OCI-LY3 (cell line): Measurements from ENCODE around the gene MARK3.

Experiments
- CTCF ChIP-seq: fragments of 200-600, 300-600 bp; sonication (generic); IDR thresholded peaks from 2 replicates; pipeline ENCODE4 v1.5.1; 2014; ENCODE audit warnings: antibody characterized with exemption, low read length, low read depth
- EZH2phosphoT487 ChIP-seq: fragments of 200-600 bp; shearing (Covaris generic); IDR thresholded peaks from 2 replicates; pipeline ENCODE4 v1.6.1; 2018; ENCODE audit warnings: antibody characterized with exemption, mixed run types, low read depth

- TF ChIP-seq CTCF: no peak
- TF ChIP-seq EZH2phosphoT487: no peak
Observed at GRCh38 chr14:103434868-103435442, 49.7 kb downstream of the MARK3 start.
